Kidney capillary endothelial cell (primary cell): ENCODE measurements around the gene ASAP2.

ENCODE experiments used
- DNase-seq: peaks from one replicate; pipeline ENCODE4 v3.0.0-alpha.2; 2018; ENCODE audit warnings: low spot score

Gene ASAP2

DNA sequence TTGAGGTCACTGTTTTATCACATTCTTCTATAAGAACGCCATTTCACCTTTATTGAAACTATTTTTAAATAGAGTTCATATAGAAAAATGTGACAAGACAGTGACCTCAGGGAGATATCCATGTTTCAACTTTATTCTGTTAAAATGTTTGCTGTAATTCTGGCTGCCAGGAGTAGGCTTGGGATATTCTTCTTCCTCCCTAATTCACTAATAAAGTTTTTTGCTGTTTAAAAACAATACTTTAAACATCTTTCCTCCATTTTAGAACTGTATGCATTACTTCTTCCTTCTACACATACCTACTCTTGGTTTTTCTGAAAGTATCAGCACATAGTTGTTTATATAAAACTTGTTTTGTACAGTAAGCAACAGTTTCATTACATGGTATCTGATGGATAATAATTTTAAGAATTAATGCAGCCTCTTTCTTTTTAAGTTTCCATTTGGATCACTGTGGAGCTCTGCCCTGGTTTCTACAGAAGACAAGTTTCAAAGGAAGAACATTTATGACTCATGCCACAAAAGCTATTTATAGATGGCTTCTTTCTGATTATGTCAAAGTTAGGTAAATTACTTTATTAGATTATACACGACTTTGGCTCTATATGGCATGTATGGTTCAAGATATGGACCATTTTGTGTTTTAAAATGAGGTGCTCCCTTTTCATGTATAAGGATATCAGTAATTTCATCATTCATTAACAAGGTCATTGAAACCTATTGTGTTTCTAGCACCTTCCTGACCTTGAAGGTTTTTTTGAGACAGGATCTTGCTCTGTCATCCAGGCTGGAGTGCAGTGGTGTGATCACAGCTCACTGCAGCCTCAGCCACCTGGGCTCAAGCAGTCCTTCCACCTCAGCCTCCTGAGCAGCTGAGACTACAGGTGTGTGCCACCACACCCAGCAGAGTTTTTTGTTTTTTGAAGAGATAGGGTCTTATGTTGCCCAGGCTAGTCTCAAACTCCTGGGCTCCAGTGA is 224.0 kb downstream of the ASAP2 start:
- DNase-seq: peak; percentile 49

- no peak for DNase-seq
Measured at GRCh38 chr2:9434489-9434888, 227.9 kb downstream of the ASAP2 start.

GRCh38 chr2:9439536-9439935 is 232.9 kb downstream of the ASAP2 start:
- no peak for DNase-seq

GRCh38 chr2:9440058-9440727 is 233.6 kb downstream of the ASAP2 start:
- DNase-seq: no peak

- DNase-seq: no peak
Measured at GRCh38 chr2:9441556-9441955, 234.9 kb downstream of the ASAP2 start.

- DNase-seq: no peak
Measured at GRCh38 chr2:9443526-9443925, 236.9 kb downstream of the ASAP2 start.

- no peak for DNase-seq
Measured at GRCh38 chr2:9445089-9445488, 238.5 kb downstream of the ASAP2 start.

DNA sequence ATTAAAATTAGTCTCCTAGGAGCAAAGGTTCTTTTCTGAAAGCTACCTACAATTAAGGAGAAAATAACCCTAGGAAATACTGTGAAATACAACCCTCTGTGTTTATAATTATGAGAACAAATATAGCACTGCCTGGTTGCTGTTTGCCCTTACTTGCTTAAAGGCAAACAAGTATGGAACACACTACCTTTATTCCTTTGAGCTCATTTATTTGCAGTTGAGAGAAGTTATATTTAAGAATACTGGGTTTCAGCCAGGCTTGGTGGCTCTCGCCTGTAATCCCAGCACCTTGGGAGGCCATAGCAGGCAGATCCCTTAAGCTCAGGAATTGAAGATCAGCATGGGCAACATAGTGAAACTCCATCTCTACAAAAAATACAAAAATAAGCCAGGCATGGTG is 244.6 kb downstream of the ASAP2 start:
- no peak for DNase-seq
